Lower leg skin (tissue), 3 donors: Measurements from ENCODE around the gene ALG12.

Experiments
- POLR2A ChIP-seq, 2 donors: fragments of 450-650 bp; IDR thresholded peaks; one replicate each; pipeline ENCODE4 v1.6.1; 2016 to 2017; ENCODE audit warnings: antibody characterized with exemption in 2 of 2, mild to moderate bottlenecking in 1 of 2, moderate library complexity in 1 of 2
- TF ChIP-seq, protein P1 (sequence below), 3 donors: fragments of 450-650 bp; IDR thresholded peaks; one replicate each; pipeline ENCODE4 v1.5.1; 2016; ENCODE audit warnings: antibody characterized with exemption in 3 of 3, mild to moderate bottlenecking in 3 of 3, moderate library complexity in 2 of 3

DNA sequence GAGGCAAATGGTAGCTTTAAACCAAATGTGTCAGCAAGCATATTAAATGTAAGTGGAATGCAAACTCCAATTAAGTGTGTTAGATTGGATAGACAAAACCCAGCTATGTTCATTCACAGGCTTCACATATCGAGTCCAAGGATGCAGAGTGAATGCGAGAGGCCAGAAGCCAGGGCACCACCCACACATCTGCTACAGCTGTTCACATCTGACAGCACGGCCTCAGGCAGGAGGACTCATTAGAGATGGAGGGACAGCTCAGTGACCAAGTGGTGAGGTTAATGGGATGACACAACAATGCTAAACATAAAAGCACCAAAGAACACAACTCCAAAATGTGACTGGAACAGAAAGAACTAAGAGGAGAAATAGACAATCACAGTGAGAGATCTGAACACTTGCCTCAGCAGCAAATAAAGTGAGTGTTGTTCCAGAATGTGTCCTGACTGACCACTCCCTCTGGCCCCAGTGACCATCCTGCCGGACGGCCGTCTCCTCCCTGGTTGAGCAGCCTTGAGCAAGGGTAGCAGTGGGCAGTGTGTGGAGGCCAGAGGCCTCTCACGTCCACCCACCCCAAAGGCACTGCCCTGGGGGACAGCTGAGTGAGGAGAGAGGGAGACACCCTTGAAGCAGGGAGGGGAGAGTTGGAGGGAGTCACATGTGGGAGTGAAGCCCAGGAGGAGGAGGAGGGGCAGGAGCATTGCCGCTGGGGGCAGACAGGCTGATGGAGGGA is 23.8 kb downstream of the ALG12 start:
- TF ChIP-seq, protein P1, sequence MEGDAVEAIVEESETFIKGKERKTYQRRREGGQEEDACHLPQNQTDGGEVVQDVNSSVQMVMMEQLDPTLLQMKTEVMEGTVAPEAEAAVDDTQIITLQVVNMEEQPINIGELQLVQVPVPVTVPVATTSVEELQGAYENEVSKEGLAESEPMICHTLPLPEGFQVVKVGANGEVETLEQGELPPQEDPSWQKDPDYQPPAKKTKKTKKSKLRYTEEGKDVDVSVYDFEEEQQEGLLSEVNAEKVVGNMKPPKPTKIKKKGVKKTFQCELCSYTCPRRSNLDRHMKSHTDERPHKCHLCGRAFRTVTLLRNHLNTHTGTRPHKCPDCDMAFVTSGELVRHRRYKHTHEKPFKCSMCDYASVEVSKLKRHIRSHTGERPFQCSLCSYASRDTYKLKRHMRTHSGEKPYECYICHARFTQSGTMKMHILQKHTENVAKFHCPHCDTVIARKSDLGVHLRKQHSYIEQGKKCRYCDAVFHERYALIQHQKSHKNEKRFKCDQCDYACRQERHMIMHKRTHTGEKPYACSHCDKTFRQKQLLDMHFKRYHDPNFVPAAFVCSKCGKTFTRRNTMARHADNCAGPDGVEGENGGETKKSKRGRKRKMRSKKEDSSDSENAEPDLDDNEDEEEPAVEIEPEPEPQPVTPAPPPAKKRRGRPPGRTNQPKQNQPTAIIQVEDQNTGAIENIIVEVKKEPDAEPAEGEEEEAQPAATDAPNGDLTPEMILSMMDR (IDR thresholded peaks at IDR 0.05): no peak
- TF ChIP-seq POLR2A (IDR thresholded peaks at IDR 0.05): no peak
